Measurements from ENCODE around the gene OR14I1.

GRCh38 chr1:248699099-248699498 is 3.5 kb downstream of the OR14I1 start:
- no peak for TF ChIP-seq EZH2 (IDR thresholded peaks at IDR 0.05)
- TF ChIP-seq CTCF (IDR thresholded peaks at IDR 0.05): no peak
- no peak for TF ChIP-seq EZH2phosphoT487 (IDR thresholded peaks at IDR 0.05)
